Spleen (tissue), 11 donors: ENCODE data around the gene SFXN3. TPM values are rescaled to one million over a fixed set of nuclear protein-coding genes. Genes with fewer than 3 reads are reported as not detected.
A peak's percentile ranks its signal among the peaks of the same experiment; 100 is the strongest.

Source experiments
- DNase-seq: peaks from one replicate; pipeline ENCODE4 v3.0.0-alpha.2; 2020
- H3K27ac ChIP-seq, 8 donors: fragments of 200-600 bp; sonication (generic) in 7 of 8; 1 replicate in 4 of 8; 2 replicates in 4 of 8; pipeline versions ENCODE4 v1.5.0 to v1.8.0; 2016 to 2021; ENCODE audit warnings: inconsistent platforms in 4 of 8, mild to moderate bottlenecking in 4 of 8, moderate library complexity in 1 of 8
- H3K27me3 ChIP-seq, 7 donors: fragments of 200-600 bp; sonication (generic) in 6 of 7; replicated peaks in 1 of 7; 1 replicate in 4 of 7; 2 replicates in 3 of 7; pipeline versions ENCODE4 v1.5.0 to v1.8.0; 2016 to 2021; ENCODE audit warnings: inconsistent platforms in 3 of 7, mild to moderate bottlenecking in 1 of 7
- H3K36me3 ChIP-seq, 6 donors: fragments of 200-600 bp; sonication (generic) in 5 of 6; 1 replicate in 4 of 6; 2 replicates in 2 of 6; pipeline versions ENCODE4 v1.5.0 to v1.8.0; 2016 to 2021; ENCODE audit warnings: inconsistent platforms in 2 of 6
- H3K4me1 ChIP-seq, 6 donors: fragments of 200-600 bp; sonication (generic) in 5 of 6; 1 replicate in 3 of 6; 2 replicates in 3 of 6; pipeline versions ENCODE4 v1.5.0 to v1.8.0; 2016 to 2021; ENCODE audit warnings: inconsistent platforms in 3 of 6
- H3K4me3 ChIP-seq, 8 donors: fragments of 200-600 bp; sonication (generic) in 7 of 8; 1 replicate in 4 of 8; 2 replicates in 4 of 8; pipeline versions ENCODE4 v1.5.0 to v1.8.0; 2016 to 2021; ENCODE audit warnings: inconsistent platforms in 4 of 8, mild to moderate bottlenecking in 4 of 8, moderate library complexity in 2 of 8
- H3K9me3 ChIP-seq, 8 donors: fragments of 200-600 bp; sonication (generic) in 7 of 8; 1 replicate in 4 of 8; 2 replicates in 4 of 8; pipeline versions ENCODE4 v1.5.0 to v1.8.0; 2016 to 2021; ENCODE audit warnings: inconsistent platforms in 4 of 8
- POLR2A ChIP-seq, 3 donors: fragments of 450-650 bp; IDR thresholded peaks; one replicate each; pipeline ENCODE4 v1.5.1; 2017; ENCODE audit warnings: antibody characterized with exemption in 3 of 3, mild to moderate bottlenecking in 1 of 3
- POLR2AphosphoS5 ChIP-seq, 3 donors: sonication (generic); formaldehyde crosslinking; IDR thresholded peaks; one replicate each; pipeline ENCODE4 v1.5.1; 2017; ENCODE audit warnings: antibody characterized with exemption in 3 of 3
- WGBS, 5 donors: extraction: QIAGEN DNeasy Blood & Tissue Kit in 3 of 5; methylation state at CpG; one replicate each; pipeline versions ENCODE4 v1.1.5 to v1.1.7; 2013 to 2018; 5-methylcytosine and 5-hydroxymethylcytosine counted together
- intact Hi-C: fragments of 100-400 bp; cut with DNase I; formaldehyde crosslinking; loops from one replicate; pipeline ENCODE4 v1.15.0; 2023; ENCODE audit warnings: low total_unique reads
- polyA plus RNA-seq, 3 donors: library from polyadenylated mRNA; stranded (reverse); fragments of 200-250 nt; gene quantifications; one replicate each; pipeline ENCODE4 v1.2.1, GENCODE V29; 2013
- total RNA-seq, 7 donors: library from RNA; depleted of rRNA in 3 of 7; stranded (reverse); fragments of >200 nt in 3 of 7; fragmentation: NEBNext Ultra II Directional in 4 of 7; extraction: Animal tissue kit (Norgen Biotek cat#: 25700) in 4 of 7; gene quantifications; one replicate each; pipeline versions ENCODE4 v1.1.0 to v1.2.1, GENCODE V29; 2016 to 2021
- TF ChIP-seq, protein P1 (sequence below), 11 experiments: fragments of 200-600 bp in 7 of 11; fragments of 450-650 bp in 4 of 11; sonication (generic) in 4 of 11; IDR thresholded peaks in 8 of 11; conservative IDR thresholded peaks in 3 of 11; 1 replicate in 7 of 11; 2 replicates in 4 of 11; pipeline versions ENCODE4 v1.4.0 to v1.8.0; 2016 to 2021; ENCODE audit warnings: antibody characterized with exemption in 11 of 11, inconsistent platforms in 4 of 11, mild to moderate bottlenecking in 1 of 11
- donor health status: healthy with polysubstance abuse.
- donor health status: DM: no; HTN: no; CAD: no; lungs with moderate emphysema.
- donor health status: DM: no; HTN: no; CAD: no.
- donor health status: Bipolar disorder and iron deficiency.
- donor health status: healthy.
- donor health status: DM: no; HTN: no; CAD: no.
- donor health status: DM: yes; HTN: yes; CAD: no.

The SFXN3 gene
- total and polyA plus RNA-seq, 10 donors: 7.9 to 70.0 (median 38.5) TPM

DNA sequence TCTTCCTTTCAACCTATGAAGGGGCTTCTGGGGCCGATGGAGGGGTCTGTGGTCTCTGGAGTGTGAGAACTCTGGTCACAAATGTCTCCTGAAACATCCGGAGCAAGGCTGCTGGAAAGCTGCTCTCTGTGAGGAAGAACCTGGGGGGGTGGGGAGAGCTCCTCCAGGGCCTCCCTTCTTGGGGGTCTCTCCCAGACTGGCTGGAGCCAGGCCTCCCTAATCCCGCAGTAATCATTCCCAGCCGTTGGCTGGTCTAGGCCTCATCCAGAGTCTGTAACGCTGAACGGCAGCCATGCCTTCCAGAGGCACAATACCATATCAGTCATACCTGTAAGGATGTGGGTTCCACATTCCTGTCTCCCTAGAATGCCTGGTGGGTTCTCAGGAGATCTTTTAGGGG is 35.9 kb upstream of the SFXN3 start:
- DNase-seq: no peak
- Histone ChIP-seq H3K27ac (peak overlapping the region in 1 of 8 donors; percentile 95), H3K27me3 (no peaks in the 10 kb centered on the region), H3K36me3 (peaks cover 0 to 44% (median 30%) of the 10 kb centered on the region in 6 donors), H3K4me1 (peaks cover 17 to 46% (median 32%) of the 10 kb centered on the region in 6 donors), H3K9me3 (no peaks in the 10 kb centered on the region), H3K4me3 (no peak overlapping the region)
- WGBS, 5 donors: 67 to 85% (median 78%) methylated on average over 6 of the region's 6 CpGs
- intact Hi-C loops: no loop called here
- TF ChIP-seq POLR2A (IDR thresholded peaks at IDR 0.05) (no peak), POLR2AphosphoS5 (IDR thresholded peaks at IDR 0.05) (no peak)
- TF ChIP-seq, protein P1, sequence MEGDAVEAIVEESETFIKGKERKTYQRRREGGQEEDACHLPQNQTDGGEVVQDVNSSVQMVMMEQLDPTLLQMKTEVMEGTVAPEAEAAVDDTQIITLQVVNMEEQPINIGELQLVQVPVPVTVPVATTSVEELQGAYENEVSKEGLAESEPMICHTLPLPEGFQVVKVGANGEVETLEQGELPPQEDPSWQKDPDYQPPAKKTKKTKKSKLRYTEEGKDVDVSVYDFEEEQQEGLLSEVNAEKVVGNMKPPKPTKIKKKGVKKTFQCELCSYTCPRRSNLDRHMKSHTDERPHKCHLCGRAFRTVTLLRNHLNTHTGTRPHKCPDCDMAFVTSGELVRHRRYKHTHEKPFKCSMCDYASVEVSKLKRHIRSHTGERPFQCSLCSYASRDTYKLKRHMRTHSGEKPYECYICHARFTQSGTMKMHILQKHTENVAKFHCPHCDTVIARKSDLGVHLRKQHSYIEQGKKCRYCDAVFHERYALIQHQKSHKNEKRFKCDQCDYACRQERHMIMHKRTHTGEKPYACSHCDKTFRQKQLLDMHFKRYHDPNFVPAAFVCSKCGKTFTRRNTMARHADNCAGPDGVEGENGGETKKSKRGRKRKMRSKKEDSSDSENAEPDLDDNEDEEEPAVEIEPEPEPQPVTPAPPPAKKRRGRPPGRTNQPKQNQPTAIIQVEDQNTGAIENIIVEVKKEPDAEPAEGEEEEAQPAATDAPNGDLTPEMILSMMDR (IDR thresholded peaks at IDR 0.05 in 8 of 11, conservative IDR thresholded peaks at IDR 0.05 in 3 of 11): no peak

- 4 to 8% (median 5%) methylated on average over 23 to 46 of the region's 46 CpGs for WGBS, 5 donors
- peaks cover 17 to 56% (median 45%) of the 10 kb centered on the region in 6 donors for H3K4me1 ChIP-seq
- peak; percentile 91 for DNase-seq
- TF ChIP-seq POLR2A (IDR thresholded peaks at IDR 0.05) (no peak), POLR2AphosphoS5 (IDR thresholded peaks at IDR 0.05) (peak in 2 of 3 donors; percentile 3 to 54)
- TF ChIP-seq, protein P1 (IDR thresholded peaks at IDR 0.05 in 8 of 11, conservative IDR thresholded peaks at IDR 0.05 in 3 of 11): peak in 1 of 11 experiments; percentile 7
- H3K27ac ChIP-seq: peak overlapping the region; percentile 93 to 99 (median 98)
- peaks cover 0 to 28% (median 14%) of the 10 kb centered on the region in 6 donors for H3K36me3 ChIP-seq
- H3K4me3 ChIP-seq: peak overlapping the region; percentile 64 to 91 (median 80)
- intact Hi-C loops: no loop called here
- H3K9me3 ChIP-seq: no peaks in the 10 kb centered on the region
- no peaks in the 10 kb centered on the region for H3K27me3 ChIP-seq
Measured at GRCh38 chr10:100996678-100997359, 34.2 kb upstream of the SFXN3 start.

DNA sequence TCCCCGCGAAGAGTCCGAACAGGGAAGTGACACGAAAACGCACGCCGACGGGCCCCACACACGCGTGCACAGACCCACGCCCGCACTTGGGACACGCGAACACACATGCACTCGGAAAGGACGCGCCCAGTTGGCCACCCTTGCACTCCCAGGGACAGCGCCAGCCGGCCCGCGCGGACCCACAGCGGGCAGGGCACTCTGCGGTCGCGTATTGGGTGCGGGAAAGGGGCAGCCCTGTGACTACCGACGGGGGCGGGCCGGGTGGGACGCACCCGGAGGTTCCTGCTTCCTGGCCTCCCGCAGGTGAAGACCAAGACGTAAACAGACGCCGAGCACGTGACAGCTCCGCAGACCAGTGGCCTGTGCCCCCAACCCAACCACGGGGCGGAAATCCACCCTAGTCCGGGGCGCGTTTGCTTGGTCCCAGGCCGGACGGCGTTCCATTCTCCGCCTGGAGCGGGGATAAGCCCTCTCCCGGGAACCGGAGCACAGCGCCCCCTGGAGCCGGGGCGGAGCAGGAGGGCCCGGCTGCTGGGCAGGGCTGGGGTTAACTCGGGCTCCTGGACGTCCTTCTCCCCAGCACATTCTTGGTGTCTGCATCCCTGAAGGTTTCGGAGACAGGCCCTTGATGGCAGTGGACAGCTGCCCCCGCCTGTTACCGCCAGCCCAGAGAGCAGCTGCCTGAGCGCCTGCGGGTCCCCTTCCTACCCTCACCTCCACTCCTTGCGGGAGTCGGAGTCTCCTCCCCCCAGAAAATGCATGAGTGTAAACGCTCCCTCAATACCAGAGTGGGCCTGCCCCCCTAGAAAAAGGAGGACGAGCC is 33.5 kb upstream of the SFXN3 start:
- Histone ChIP-seq H3K9me3 (no peaks in the 10 kb centered on the region), H3K4me1 (peaks cover 17 to 63% (median 52%) of the 10 kb centered on the region in 6 donors), H3K27ac (peak overlapping the region; percentile 93 to 99 (median 98)), H3K27me3 (no peaks in the 10 kb centered on the region), H3K36me3 (peaks cover 0 to 24% (median 13%) of the 10 kb centered on the region in 6 donors), H3K4me3 (peak overlapping the region; percentile 64 to 91 (median 80))
- 0 to 1% (median 1%) methylated on average over 31 to 66 of the region's 66 CpGs for WGBS, 5 donors
- intact Hi-C loops: no loop called here
- TF ChIP-seq POLR2A (IDR thresholded peaks at IDR 0.05): no peak
- TF ChIP-seq POLR2AphosphoS5 (IDR thresholded peaks at IDR 0.05): peak; percentile 67 to 76 (median 74)
- TF ChIP-seq, protein P1 (IDR thresholded peaks at IDR 0.05 in 8 of 11, conservative IDR thresholded peaks at IDR 0.05 in 3 of 11): peak; percentile 69 to 93 (median 87)
- peak; percentile 95 for DNase-seq
